DOHH2 (cell line): ENCODE data around the gene KLRC4.

Experiments used
- CTCF ChIP-seq: fragments of 200-600 bp; sonication (generic); IDR thresholded peaks from one replicate; pipeline ENCODE4 v1.5.1; 2014; ENCODE audit warnings: antibody characterized with exemption, mild to moderate bottlenecking, low read depth, low read length; ENCODE audit not compliant: poor library complexity, severe bottlenecking
- EZH2phosphoT487 ChIP-seq: fragments of 200-600 bp; sonication (generic); IDR thresholded peaks from 2 replicates; pipeline ENCODE4 v1.6.1; 2017; ENCODE audit warnings: borderline replicate concordance, mild to moderate bottlenecking, antibody characterized with exemption, low read length, moderate library complexity, mixed read lengths

GRCh38 chr12:10406725-10407124, 2.8 kb downstream of the KLRC4 start:
- no peak for TF ChIP-seq CTCF
- TF ChIP-seq EZH2phosphoT487 = no peak
